HAP-1 (cell line): ENCODE data around the gene CHD3.
A peak's percentile ranks its signal among the peaks of the same experiment; 100 is the strongest.
"Not testable (repeated sequence)": the region's sequence is repeated elsewhere in the genome, so short reads cannot be mapped to it uniquely, and the experiment has no call there.

Source experiments
- DNase-seq, 2 experiments: peaks; one replicate each; pipeline ENCODE4 v3.0.0-alpha.2; 2016 to 2020; ENCODE audit warnings: low spot score in 2 of 2
- H3K27me3 ChIP-seq: fragments of 250-450 bp; sonication (Bioruptor Pico); 2 replicates; pipeline ENCODE4 v1.5.1; 2020; ENCODE audit warnings: low read depth, mild to moderate bottlenecking, moderate library complexity
- H3K36me3 ChIP-seq: fragments of 250-450 bp; sonication (Bioruptor Pico); replicated peaks from 2 replicates; pipeline ENCODE4 v1.5.1; 2020; ENCODE audit warnings: mild to moderate bottlenecking
- H3K4me1 ChIP-seq: fragments of 250-450 bp; sonication (Bioruptor Pico); 2 replicates; pipeline ENCODE4 v1.5.1; 2020; ENCODE audit warnings: mild to moderate bottlenecking
- H3K4me3 ChIP-seq: fragments of 250-450 bp; sonication (Bioruptor Pico); 2 replicates; pipeline ENCODE4 v1.5.1; 2020; ENCODE audit warnings: mild to moderate bottlenecking, moderate library complexity
- H3K9me3 ChIP-seq: fragments of 250-450 bp; sonication (Bioruptor Pico); 2 replicates; pipeline ENCODE4 v1.5.1; 2020; ENCODE audit warnings: mild to moderate bottlenecking, moderate library complexity
- in situ Hi-C: fragments of 300-500 bp; cut with MboI; formaldehyde crosslinking; loops from 3 replicates; pipeline ENCODE4 v1.14.3; 2020; ENCODE audit warnings: low sequenced_read_pairs, inconsistent platforms, mixed read lengths

CHD3 gene

GRCh38 chr17:7932483-7932891 lies 43.9 kb downstream of the CHD3 start:
- Histone ChIP-seq H3K9me3 (no peaks in the 10 kb centered on the region), H3K4me1 (peaks cover 13% of the 10 kb centered on the region), H3K27me3 (no peaks in the 10 kb centered on the region), H3K36me3 (peaks cover 30% of the 10 kb centered on the region), H3K4me3 (peak overlapping the region; percentile 78)
- in situ Hi-C loops, result loop anchor here (5.0 kb wide), 1 partner anchor 55 kb away; no protein-coding TSS in a partner anchor
- peak; percentile 14 to 43 for DNase-seq

- H3K27me3 ChIP-seq, result no peaks in the 10 kb centered on the region
- in situ Hi-C loops, result loop anchor here (5.0 kb wide), 1 partner anchor 54 kb away; no protein-coding TSS in a partner anchor
- DNase-seq, result peak; percentile 32 to 64
- peak overlapping the region; percentile 78 for H3K4me3 ChIP-seq
- H3K9me3 ChIP-seq, result no peaks in the 10 kb centered on the region
- H3K4me1 ChIP-seq, result peaks cover 13% of the 10 kb centered on the region
- H3K36me3 ChIP-seq, result peaks cover 29% of the 10 kb centered on the region
Observed at GRCh38 chr17:7932949-7933348, 44.4 kb downstream of the CHD3 start.

- no peak overlapping the region for H3K4me3 ChIP-seq
- in situ Hi-C loops, result no loop called here
Observed at GRCh38 chr17:7935859-7936258, 47.3 kb downstream of the CHD3 start.

GRCh38 chr17:7940034-7940433 lies 51.4 kb downstream of the CHD3 start:
- in situ Hi-C loops, result no loop called here
- no peaks in the 10 kb centered on the region for H3K9me3 ChIP-seq
- DNase-seq, result no peak
- peaks cover 67% of the 10 kb centered on the region for H3K36me3 ChIP-seq
- no peak overlapping the region for H3K4me3 ChIP-seq
- no peaks in the 10 kb centered on the region for H3K27me3 ChIP-seq
- H3K4me1 ChIP-seq, result no peaks in the 10 kb centered on the region

More at GRCh38 chr17:7935859-7936258, 47.3 kb downstream of the CHD3 start:
- Histone ChIP-seq H3K9me3 (no peaks in the 10 kb centered on the region), H3K4me1 (peaks cover 11% of the 10 kb centered on the region), H3K36me3 (peaks cover 45% of the 10 kb centered on the region), H3K27me3 (no peaks in the 10 kb centered on the region)
- no peak for DNase-seq

- in situ Hi-C loops, result no loop called here
- H3K36me3 ChIP-seq, result peaks cover 70% of the 10 kb centered on the region
- H3K4me3 ChIP-seq, result no peak overlapping the region
- H3K9me3 ChIP-seq, result no peaks in the 10 kb centered on the region
- DNase-seq, result no peak
- H3K4me1 ChIP-seq, result no peaks in the 10 kb centered on the region
- H3K27me3 ChIP-seq, result no peaks in the 10 kb centered on the region
Observed at GRCh38 chr17:7940743-7941142, 52.2 kb downstream of the CHD3 start.

GRCh38 chr17:7943291-7943690 lies 54.7 kb downstream of the CHD3 start:
- Histone ChIP-seq H3K4me1 (no peaks in the 10 kb centered on the region), H3K4me3 (no peak overlapping the region), H3K9me3 (no peaks in the 10 kb centered on the region), H3K27me3 (no peaks in the 10 kb centered on the region), H3K36me3 (peaks cover 74% of the 10 kb centered on the region)
- no peak for DNase-seq
- in situ Hi-C loops, result no loop called here

- peaks cover 78% of the 10 kb centered on the region for H3K36me3 ChIP-seq
Observed at GRCh38 chr17:7944326-7944725, 55.7 kb downstream of the CHD3 start.

GRCh38 chr17:7945651-7946050 lies 57.1 kb downstream of the CHD3 start:
- peaks cover 75% of the 10 kb centered on the region for H3K36me3 ChIP-seq
- H3K27me3 ChIP-seq, result no peaks in the 10 kb centered on the region
- H3K9me3 ChIP-seq, result no peaks in the 10 kb centered on the region
- in situ Hi-C loops, result no loop called here
- H3K4me1 ChIP-seq, result no peaks in the 10 kb centered on the region
- DNase-seq, result no peak
- no peak overlapping the region for H3K4me3 ChIP-seq

More at GRCh38 chr17:7944326-7944725, 55.7 kb downstream of the CHD3 start:
- DNase-seq, result no peak
- in situ Hi-C loops, result no loop called here
- Histone ChIP-seq H3K27me3 (no peaks in the 10 kb centered on the region), H3K9me3 (no peaks in the 10 kb centered on the region), H3K4me3 (no peak overlapping the region), H3K4me1 (no peaks in the 10 kb centered on the region)

- H3K4me3 ChIP-seq, result no peak overlapping the region
- no peaks in the 10 kb centered on the region for H3K27me3 ChIP-seq
- in situ Hi-C loops, result no loop called here
- no peak for DNase-seq
- no peaks in the 10 kb centered on the region for H3K4me1 ChIP-seq
- H3K36me3 ChIP-seq, result peaks cover 70% of the 10 kb centered on the region
- H3K9me3 ChIP-seq, result no peaks in the 10 kb centered on the region
Observed at GRCh38 chr17:7946441-7946840, 57.9 kb downstream of the CHD3 start.

GRCh38 chr17:7947651-7948050 lies 59.1 kb downstream of the CHD3 start:
- in situ Hi-C loops, result no loop called here
- DNase-seq, result no peak
- Histone ChIP-seq H3K36me3 (peaks cover 67% of the 10 kb centered on the region), H3K4me1 (no peaks in the 10 kb centered on the region), H3K4me3 (no peak overlapping the region), H3K9me3 (no peaks in the 10 kb centered on the region), H3K27me3 (no peaks in the 10 kb centered on the region)

- DNase-seq, result no peak
- in situ Hi-C loops, result no loop called here
- Histone ChIP-seq H3K36me3 (peaks cover 41% of the 10 kb centered on the region), H3K4me3 (no peak overlapping the region), H3K4me1 (no peaks in the 10 kb centered on the region), H3K9me3 (no peaks in the 10 kb centered on the region), H3K27me3 (no peaks in the 10 kb centered on the region)
Observed at GRCh38 chr17:7950578-7950977, 62.0 kb downstream of the CHD3 start.

GRCh38 chr17:7951143-7951792 lies 62.7 kb downstream of the CHD3 start:
- no peaks in the 10 kb centered on the region for H3K9me3 ChIP-seq
- H3K4me1 ChIP-seq, result no peaks in the 10 kb centered on the region
- no peak for DNase-seq
- in situ Hi-C loops, result no loop called here
- H3K4me3 ChIP-seq, result no peak overlapping the region
- peaks cover 34% of the 10 kb centered on the region for H3K36me3 ChIP-seq
- H3K27me3 ChIP-seq, result no peaks in the 10 kb centered on the region

- H3K27me3 ChIP-seq, H3K4me3 ChIP-seq, in situ Hi-C loops, H3K4me1 ChIP-seq, DNase-seq, H3K9me3 ChIP-seq: not testable (repeated sequence)
- H3K36me3 ChIP-seq, result peaks cover 20% of the 10 kb centered on the region
Observed at GRCh38 chr17:7953266-7953665, 64.7 kb downstream of the CHD3 start.

- in situ Hi-C loops, result no loop called here
- Histone ChIP-seq H3K4me1 (no peaks in the 10 kb centered on the region), H3K27me3 (no peaks in the 10 kb centered on the region)
Observed at GRCh38 chr17:7955414-7956227, 67.0 kb downstream of the CHD3 start.

More at GRCh38 chr17:7955414-7956227, 67.0 kb downstream of the CHD3 start:
- DNase-seq, result no peak
- Histone ChIP-seq H3K36me3 (no peaks in the 10 kb centered on the region; the same call in 1 of the 2 replicates), H3K9me3 (no peaks in the 10 kb centered on the region), H3K4me3 (no peak overlapping the region)
